GM12865 (cell line): ENCODE measurements around the gene TUT1.
"Not testable (repeated sequence)": the region's sequence is repeated elsewhere in the genome, so short reads cannot be mapped to it uniquely, and the experiment has no call there.

Experiments used
- DNase-seq: peaks from one replicate; pipeline ENCODE4 v3.0.0; 2010; ENCODE audit warnings: low read depth
- H3K4me3 ChIP-seq: 2 replicates; pipeline ENCODE4 v1.5.1; 2011; ENCODE audit warnings: mild to moderate bottlenecking, low read depth, low read length, control low read depth
- TF ChIP-seq, protein P1 (sequence below): IDR thresholded peaks from 2 replicates; pipeline ENCODE4 v1.5.1; 2011; ENCODE audit warnings: low read length, control low read depth, low read depth, inconsistent platforms; ENCODE audit not compliant: insufficient read depth; ENCODE audit errors: missing control alignments

TUT1 gene

DNA sequence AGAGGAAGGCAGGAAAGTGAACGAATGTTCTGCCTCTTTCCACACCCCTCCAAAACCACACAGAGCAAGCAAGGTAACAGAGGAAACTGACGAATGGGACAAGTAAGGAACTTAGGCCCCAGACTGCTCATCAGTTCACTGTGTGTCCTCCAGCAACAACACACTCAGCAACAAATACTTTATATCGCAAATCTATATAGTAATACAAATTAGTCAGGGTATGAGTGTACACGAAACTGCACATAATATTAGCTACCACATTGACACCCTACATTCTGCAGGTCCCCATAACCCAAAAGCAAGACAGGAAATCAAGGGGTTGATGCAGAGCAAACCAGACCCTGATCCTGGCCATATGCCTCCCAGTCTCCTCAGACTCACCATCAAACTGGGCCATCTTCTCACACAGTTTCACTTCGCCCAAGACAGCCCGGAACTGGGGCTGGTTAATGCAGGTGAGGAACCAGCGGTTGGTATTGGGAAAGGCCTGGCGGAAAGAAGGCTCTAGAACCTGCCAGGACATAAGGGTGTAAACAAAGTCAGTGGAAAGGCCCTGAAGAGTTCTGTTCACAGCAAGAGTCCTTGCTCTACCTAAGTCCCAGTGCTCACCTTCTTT is 24.2 kb downstream of the TUT1 start:
- peak; percentile 44 for DNase-seq
- no peak overlapping the region for H3K4me3 ChIP-seq
- TF ChIP-seq, protein P1, sequence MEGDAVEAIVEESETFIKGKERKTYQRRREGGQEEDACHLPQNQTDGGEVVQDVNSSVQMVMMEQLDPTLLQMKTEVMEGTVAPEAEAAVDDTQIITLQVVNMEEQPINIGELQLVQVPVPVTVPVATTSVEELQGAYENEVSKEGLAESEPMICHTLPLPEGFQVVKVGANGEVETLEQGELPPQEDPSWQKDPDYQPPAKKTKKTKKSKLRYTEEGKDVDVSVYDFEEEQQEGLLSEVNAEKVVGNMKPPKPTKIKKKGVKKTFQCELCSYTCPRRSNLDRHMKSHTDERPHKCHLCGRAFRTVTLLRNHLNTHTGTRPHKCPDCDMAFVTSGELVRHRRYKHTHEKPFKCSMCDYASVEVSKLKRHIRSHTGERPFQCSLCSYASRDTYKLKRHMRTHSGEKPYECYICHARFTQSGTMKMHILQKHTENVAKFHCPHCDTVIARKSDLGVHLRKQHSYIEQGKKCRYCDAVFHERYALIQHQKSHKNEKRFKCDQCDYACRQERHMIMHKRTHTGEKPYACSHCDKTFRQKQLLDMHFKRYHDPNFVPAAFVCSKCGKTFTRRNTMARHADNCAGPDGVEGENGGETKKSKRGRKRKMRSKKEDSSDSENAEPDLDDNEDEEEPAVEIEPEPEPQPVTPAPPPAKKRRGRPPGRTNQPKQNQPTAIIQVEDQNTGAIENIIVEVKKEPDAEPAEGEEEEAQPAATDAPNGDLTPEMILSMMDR: no peak

- no peak overlapping the region for H3K4me3 ChIP-seq
- TF ChIP-seq, protein P1: no peak
- no peak for DNase-seq
Observed at GRCh38 chr11:62566247-62566646, 25.1 kb downstream of the TUT1 start.

GRCh38 chr11:62565100-62565802 is 26.1 kb downstream of the TUT1 start:
- TF ChIP-seq, protein P1: no peak
- DNase-seq: no peak
- H3K4me3 ChIP-seq: no peak overlapping the region

GRCh38 chr11:62561677-62562230 is 29.6 kb downstream of the TUT1 start:
- not testable (repeated sequence) for H3K4me3 ChIP-seq, DNase-seq

GRCh38 chr11:62560566-62561103 is 30.7 kb downstream of the TUT1 start:
- no peak overlapping the region for H3K4me3 ChIP-seq
- TF ChIP-seq, protein P1: peak; percentile 80
- DNase-seq: peak; percentile 74

DNA sequence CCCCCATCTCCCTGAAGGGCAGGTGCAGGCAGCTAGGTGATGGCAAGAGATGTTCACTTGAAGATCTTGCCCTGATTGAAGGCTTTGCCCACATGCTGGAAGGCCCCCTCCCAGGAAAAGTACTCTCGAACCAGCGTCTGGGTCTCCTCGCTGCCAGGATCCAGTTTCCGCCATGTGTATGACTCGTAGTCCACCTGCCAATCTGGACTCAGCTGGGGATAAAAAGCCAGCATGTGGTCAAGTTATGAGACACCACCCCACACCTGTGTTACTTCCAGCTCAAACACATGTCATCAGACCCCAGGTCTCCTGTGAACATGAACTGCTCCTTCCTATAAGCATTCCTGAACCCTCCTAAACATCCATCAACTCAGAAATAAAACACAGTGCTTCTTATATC is 31.7 kb downstream of the TUT1 start:
- not testable (repeated sequence) for DNase-seq

GRCh38 chr11:62559204-62559603 is 32.1 kb downstream of the TUT1 start:
- no peak overlapping the region for H3K4me3 ChIP-seq
- TF ChIP-seq, protein P1: no peak
- DNase-seq: no peak

More for the DNA sequence above, 31.7 kb downstream of the TUT1 start:
- H3K4me3 ChIP-seq: not testable (repeated sequence)
